ENCODE measurements around the gene DGKE.

DGKE gene

GRCh38 chr17:56913000-56913311 lies 79.0 kb downstream of the DGKE start:
- peak overlapping the region; percentile 80 for H3K4me2 ChIP-seq (ENCODE audit: low read length)
- H2AFZ ChIP-seq = peak overlapping the region; percentile 98
- H3K79me2 ChIP-seq = peaks cover 3% of the 10 kb centered on the region
- H3K4me3 ChIP-seq (ENCODE audit: low read depth, low read length) = peak overlapping the region; percentile 90
- H3K4me1 ChIP-seq = no peaks in the 10 kb centered on the region
- no peaks in the 10 kb centered on the region for H3K27me3 ChIP-seq (ENCODE audit: control insufficient read depth, insufficient read depth, low read length)
- no peak for TF ChIP-seq CTCF (IDR thresholded peaks at IDR 0.05)
- no peaks in the 10 kb centered on the region for H3K9me3 ChIP-seq (ENCODE audit: control insufficient read depth, low read length)
- H3K9ac ChIP-seq = peak overlapping the region; percentile 2
- H3K36me3 ChIP-seq (ENCODE audit: control insufficient read depth, insufficient read depth, low read length) = no peaks in the 10 kb centered on the region
- no peak overlapping the region for H3K27ac ChIP-seq

GRCh38 chr17:56913353-56913866 lies 79.5 kb downstream of the DGKE start:
- Histone ChIP-seq H3K79me2 (peaks cover 3% of the 10 kb centered on the region), H3K36me3 (ENCODE audit: control insufficient read depth, insufficient read depth, low read length) (no peaks in the 10 kb centered on the region)
- no peak for TF ChIP-seq CTCF (IDR thresholded peaks at IDR 0.05)

GRCh38 chr17:56913867-56914580 lies 80.1 kb downstream of the DGKE start, which contains the start of gene TRIM25:
TRIM25 (minus strand) TSS chr17:56914049; CDS start chr17:56913988, 61 bp downstream.
- Histone ChIP-seq H3K9me3 (ENCODE audit: control insufficient read depth, low read length) (no peaks in the 10 kb centered on the region), H3K4me1 (no peaks in the 10 kb centered on the region), H3K4me3 (ENCODE audit: low read depth, low read length) (peak within 1 kb of the TSS; percentile 90), H2AFZ (peak within 1 kb of the TSS; percentile 98), H3K9ac (peak within 1 kb of the TSS; percentile 2), H3K4me2 (ENCODE audit: low read length) (peak within 1 kb of the TSS; percentile 80), H3K27me3 (ENCODE audit: control insufficient read depth, insufficient read depth, low read length) (no peaks in the 10 kb centered on the region), H3K36me3 (ENCODE audit: control insufficient read depth, insufficient read depth, low read length) (no peaks in the 10 kb centered on the region), H3K27ac (peak within 1 kb of the TSS; percentile 68), H3K79me2 (peaks cover 3% of the 10 kb centered on the region)
- TF ChIP-seq CTCF (IDR thresholded peaks at IDR 0.05) = no peak

More at GRCh38 chr17:56913353-56913866, 79.5 kb downstream of the DGKE start:
- Histone ChIP-seq H3K4me2 (ENCODE audit: low read length) (peak overlapping the region; percentile 80), H2AFZ (peak overlapping the region; percentile 98), H3K4me3 (ENCODE audit: low read depth, low read length) (peak overlapping the region; percentile 90), H3K9me3 (ENCODE audit: control insufficient read depth, low read length) (no peaks in the 10 kb centered on the region), H3K9ac (peak overlapping the region; percentile 2), H3K27ac (peak overlapping the region; percentile 68), H3K27me3 (ENCODE audit: control insufficient read depth, insufficient read depth, low read length) (no peaks in the 10 kb centered on the region), H3K4me1 (no peaks in the 10 kb centered on the region)

GRCh38 chr17:56914581-56915273 lies 80.8 kb downstream of the DGKE start:
- Histone ChIP-seq H3K27me3 (ENCODE audit: control insufficient read depth, insufficient read depth, low read length) (no peaks in the 10 kb centered on the region), H3K9me3 (ENCODE audit: control insufficient read depth, low read length) (no peaks in the 10 kb centered on the region), H3K4me3 (ENCODE audit: low read depth, low read length) (peak overlapping the region; percentile 90), H3K9ac (no peak overlapping the region), H2AFZ (peak overlapping the region; percentile 98), H3K36me3 (ENCODE audit: control insufficient read depth, insufficient read depth, low read length) (no peaks in the 10 kb centered on the region), H3K4me2 (ENCODE audit: low read length) (peak overlapping the region; percentile 80), H3K4me1 (no peaks in the 10 kb centered on the region), H3K27ac (no peak overlapping the region), H3K79me2 (peaks cover 3% of the 10 kb centered on the region)
- no peak for TF ChIP-seq CTCF (IDR thresholded peaks at IDR 0.05)

Measured in parathyroid adenoma (tissue), 2 donors.